Measurements from ENCODE around the gene PHC2. TPM values are rescaled to one million over a fixed set of nuclear protein-coding genes. Genes with fewer than 3 reads are reported as not detected.
A peak's percentile ranks its signal among the peaks of the same experiment; 100 is the strongest.

The PHC2 gene
- total RNA-seq, 1 donor, result 75.6 TPM

DNA sequence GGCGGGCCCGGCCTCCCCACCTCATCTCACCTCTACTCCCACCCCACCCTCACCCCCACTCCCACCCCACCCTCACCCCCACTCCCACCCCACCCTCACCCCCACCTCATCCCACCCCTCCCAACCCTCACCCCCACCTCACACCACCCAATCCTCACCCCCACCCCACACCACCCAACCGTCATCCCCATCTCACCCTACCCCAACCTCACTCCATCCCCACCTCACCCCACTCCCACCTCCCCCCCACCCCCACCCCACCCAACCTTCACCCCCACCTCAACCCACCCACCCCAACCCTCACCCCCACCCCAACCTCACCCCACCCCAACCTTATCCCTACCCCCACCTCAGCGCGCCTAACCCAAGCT, 123.4 kb downstream of the PHC2 start:
- no peak overlapping the region for H3K4me3 ChIP-seq (ENCODE audit: low read depth, low read length)
- TF ChIP-seq, protein P1, sequence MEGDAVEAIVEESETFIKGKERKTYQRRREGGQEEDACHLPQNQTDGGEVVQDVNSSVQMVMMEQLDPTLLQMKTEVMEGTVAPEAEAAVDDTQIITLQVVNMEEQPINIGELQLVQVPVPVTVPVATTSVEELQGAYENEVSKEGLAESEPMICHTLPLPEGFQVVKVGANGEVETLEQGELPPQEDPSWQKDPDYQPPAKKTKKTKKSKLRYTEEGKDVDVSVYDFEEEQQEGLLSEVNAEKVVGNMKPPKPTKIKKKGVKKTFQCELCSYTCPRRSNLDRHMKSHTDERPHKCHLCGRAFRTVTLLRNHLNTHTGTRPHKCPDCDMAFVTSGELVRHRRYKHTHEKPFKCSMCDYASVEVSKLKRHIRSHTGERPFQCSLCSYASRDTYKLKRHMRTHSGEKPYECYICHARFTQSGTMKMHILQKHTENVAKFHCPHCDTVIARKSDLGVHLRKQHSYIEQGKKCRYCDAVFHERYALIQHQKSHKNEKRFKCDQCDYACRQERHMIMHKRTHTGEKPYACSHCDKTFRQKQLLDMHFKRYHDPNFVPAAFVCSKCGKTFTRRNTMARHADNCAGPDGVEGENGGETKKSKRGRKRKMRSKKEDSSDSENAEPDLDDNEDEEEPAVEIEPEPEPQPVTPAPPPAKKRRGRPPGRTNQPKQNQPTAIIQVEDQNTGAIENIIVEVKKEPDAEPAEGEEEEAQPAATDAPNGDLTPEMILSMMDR (IDR thresholded peaks at IDR 0.05; ENCODE audit: insufficient read depth, low read depth, low read length), result no peak
- DNase-seq (ENCODE audit: low read depth), result no peak

DNA sequence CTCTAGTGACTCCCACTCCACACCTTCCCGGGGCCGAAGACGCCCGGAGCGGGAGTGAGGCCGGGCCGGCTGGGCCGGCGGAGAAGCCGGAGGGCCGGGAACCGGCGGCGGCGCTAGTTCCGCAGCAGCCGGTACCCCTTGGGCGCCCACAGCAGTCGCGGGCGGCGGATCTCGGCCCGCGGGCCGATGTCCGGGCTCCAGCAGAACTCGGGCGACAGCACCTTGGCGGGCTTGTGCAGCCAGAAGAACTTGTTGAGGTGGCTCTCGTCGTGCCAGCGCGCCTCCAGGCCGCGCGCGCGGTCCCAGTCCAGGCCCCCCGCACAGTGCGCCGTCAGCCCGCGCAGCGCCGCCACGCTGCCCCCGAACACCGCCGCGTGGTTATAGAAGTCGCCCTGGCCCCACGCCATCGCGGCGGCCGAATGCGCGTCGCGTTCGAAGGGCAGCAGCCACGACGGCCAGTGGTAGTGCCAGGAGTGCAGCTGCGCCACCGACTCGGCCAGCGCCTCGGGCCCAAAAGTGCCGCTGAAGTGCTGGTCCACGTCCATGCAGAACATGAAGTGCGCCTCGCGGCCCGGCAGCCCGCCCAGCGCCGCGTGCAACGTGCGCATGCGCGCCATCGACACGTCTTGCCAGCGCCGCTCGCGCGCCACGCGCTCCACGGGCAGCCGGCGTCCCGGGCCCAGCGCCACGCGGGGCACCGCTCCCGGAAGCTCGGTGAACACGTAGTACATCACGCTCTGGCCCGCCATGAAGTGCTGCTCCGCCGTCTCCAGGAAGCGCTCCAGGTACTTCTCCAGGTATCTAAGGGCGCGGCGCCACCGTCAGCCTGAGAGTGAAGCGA, 124.0 kb downstream of the PHC2 start:
- TF ChIP-seq, protein P1 (IDR thresholded peaks at IDR 0.05; ENCODE audit: insufficient read depth, low read depth, low read length), result no peak
- no peak for DNase-seq (ENCODE audit: low read depth)
- H3K4me3 ChIP-seq (ENCODE audit: low read depth, low read length), result no peak overlapping the region

DNA sequence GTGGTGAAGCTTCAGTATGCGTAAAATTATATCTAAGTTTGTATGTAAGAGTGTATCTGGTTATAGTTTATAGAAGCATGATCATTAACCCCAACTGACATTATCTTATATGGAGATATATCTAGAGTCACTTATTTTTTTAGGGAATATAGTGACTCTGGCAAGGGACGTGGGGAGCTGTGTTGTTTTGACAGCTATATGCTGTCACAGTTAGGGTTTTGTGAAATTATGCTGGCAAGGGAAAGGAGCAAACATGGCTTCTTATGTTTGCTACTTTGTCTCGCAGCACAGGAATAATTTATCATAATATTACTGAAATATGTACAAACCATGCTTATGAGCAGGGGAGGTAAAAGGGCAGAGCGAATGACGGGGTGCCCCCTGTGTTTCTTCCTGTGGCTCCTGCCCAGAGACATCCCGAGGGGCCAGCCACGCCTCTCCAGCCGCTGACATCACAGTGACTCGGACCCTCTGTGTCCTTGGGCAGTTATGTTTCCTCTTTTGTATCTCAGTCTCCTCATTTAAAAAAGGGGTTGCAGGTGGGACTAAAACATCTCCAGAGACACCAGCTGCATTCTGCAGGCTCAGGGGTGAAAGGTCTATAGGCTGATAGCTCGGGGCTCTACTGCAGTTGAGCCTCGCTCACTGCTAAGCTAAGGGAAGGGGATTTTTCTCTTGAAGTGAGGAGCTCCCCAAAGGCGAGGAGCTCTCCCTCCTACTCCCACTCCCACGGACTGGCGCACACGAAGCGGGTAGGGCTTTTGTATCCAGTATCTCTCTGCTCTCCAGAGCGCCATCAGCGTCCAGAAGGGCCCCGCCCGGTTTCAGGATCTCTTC, 124.9 kb downstream of the PHC2 start:
- H3K4me3 ChIP-seq (ENCODE audit: low read depth, low read length), result no peak overlapping the region
- DNase-seq (ENCODE audit: low read depth), result no peak
- TF ChIP-seq, protein P1 (IDR thresholded peaks at IDR 0.05; ENCODE audit: insufficient read depth, low read depth, low read length), result no peak

DNA sequence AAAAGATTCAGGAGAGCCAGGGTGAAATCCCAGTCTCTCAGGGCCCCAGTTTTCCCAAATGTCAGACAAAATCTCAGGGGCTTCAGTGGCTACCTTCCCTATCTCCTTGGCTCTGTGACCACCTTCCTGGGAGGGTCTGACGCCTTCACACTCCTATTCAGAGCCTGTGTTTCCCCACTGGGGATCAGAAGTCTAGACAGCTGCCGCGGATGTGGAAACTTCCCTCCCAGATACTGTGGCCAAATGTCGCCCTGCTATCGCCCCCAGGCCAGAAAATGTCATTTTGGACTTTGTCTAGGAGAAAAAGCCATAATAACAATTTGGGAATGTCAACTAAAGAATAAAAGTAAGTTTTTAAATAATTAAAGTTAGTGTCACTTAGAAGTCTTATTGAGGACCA, 125.9 kb downstream of the PHC2 start:
- no peak overlapping the region for H3K4me3 ChIP-seq (ENCODE audit: low read depth, low read length)
- TF ChIP-seq, protein P1 (IDR thresholded peaks at IDR 0.05; ENCODE audit: insufficient read depth, low read depth, low read length), result no peak
- DNase-seq (ENCODE audit: low read depth), result no peak

DNA sequence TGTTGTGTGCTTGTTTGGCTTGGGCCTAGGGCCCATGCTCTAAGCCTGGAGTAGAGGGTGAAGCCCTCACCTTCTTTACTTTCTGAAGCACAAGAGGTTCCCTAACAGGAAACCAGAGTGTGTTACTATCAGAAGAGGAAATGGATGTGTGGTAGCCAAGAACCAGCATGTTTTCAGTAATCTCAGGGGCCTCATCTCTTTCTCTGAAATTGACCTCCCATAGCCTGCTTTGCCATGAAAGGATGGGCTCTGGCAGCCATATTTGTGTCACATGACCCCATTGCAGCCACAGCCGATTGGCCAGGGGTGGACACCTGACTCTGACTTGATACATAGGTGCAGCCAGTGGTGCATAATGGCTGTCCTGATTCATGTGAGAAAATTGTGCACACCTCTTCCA, 128.6 kb downstream of the PHC2 start:
- TF ChIP-seq, protein P1 (IDR thresholded peaks at IDR 0.05; ENCODE audit: insufficient read depth, low read depth, low read length), result no peak

DNA sequence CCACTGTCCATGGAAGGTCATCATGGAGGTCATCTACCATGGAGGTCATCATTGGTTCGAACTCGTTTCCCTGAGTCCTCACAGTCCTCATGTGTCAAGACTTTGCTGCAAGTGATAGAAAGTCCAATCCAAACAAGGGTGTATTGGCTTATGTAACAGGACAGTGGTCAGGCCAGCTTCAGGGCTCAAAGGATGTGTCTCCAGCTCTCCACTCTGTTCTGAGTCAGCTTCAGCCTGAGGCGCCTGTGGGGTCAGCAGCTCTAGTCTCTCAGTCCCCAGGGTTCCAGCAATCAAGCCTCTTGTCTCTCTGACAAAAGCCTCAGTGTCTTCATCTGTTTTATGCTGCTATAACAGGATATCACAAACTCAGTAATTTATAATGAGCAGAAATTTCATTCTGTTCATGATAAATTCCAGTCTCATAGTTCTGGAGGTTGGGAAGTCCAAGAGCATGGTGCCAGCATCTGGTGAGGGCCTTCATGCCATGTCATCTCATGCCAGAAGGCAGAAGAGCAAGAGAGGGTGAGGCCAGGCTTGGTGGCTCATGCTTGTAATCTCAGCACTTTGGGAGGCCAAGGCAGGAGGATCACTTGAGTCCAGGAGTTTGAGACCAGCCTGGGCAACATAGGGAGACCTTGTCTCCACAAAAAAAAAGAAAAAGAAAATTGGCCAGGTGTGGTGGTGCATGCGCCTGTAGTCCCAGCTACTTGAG, 129.5 kb downstream of the PHC2 start:
- DNase-seq (ENCODE audit: low read depth), result peak; percentile 47
- TF ChIP-seq, protein P1 (IDR thresholded peaks at IDR 0.05; ENCODE audit: insufficient read depth, low read depth, low read length), result no peak
- H3K4me3 ChIP-seq (ENCODE audit: low read depth, low read length), result no peak overlapping the region

More for the DNA sequence above, 128.6 kb downstream of the PHC2 start:
- H3K4me3 ChIP-seq (ENCODE audit: low read depth, low read length), result no peak overlapping the region
- no peak for DNase-seq (ENCODE audit: low read depth)

Data from fibroblast of villous mesenchyme (primary cell).